Stimulated activated naive CD4-positive, alpha-beta T cell treated with Interleukin-2 at 50 U/mL for 16 hours (primary cell): ENCODE data around the gene PARP6.
A peak's percentile ranks its signal among the peaks of the same experiment; 100 is the strongest.

Experiments
- DNase-seq: peaks from one replicate; lab custom pipeline; 2025; lab: John Stamatoyannopoulos, UW

The PARP6 gene

GRCh38 chr15:72231066-72231832 lies 41.1 kb downstream of the PARP6 start, which contains the start of gene PKM:
PKM (minus strand) TSS chr15:72231190; CDS start chr15:72219097, 12,093 bp downstream.
- peak; percentile 95 for DNase-seq

GRCh38 chr15:72230197-72231065 lies 41.9 kb downstream of the PARP6 start:
- peak; percentile 83 for DNase-seq

GRCh38 chr15:72229947-72230196 lies 42.5 kb downstream of the PARP6 start:
- DNase-seq = no peak

DNA sequence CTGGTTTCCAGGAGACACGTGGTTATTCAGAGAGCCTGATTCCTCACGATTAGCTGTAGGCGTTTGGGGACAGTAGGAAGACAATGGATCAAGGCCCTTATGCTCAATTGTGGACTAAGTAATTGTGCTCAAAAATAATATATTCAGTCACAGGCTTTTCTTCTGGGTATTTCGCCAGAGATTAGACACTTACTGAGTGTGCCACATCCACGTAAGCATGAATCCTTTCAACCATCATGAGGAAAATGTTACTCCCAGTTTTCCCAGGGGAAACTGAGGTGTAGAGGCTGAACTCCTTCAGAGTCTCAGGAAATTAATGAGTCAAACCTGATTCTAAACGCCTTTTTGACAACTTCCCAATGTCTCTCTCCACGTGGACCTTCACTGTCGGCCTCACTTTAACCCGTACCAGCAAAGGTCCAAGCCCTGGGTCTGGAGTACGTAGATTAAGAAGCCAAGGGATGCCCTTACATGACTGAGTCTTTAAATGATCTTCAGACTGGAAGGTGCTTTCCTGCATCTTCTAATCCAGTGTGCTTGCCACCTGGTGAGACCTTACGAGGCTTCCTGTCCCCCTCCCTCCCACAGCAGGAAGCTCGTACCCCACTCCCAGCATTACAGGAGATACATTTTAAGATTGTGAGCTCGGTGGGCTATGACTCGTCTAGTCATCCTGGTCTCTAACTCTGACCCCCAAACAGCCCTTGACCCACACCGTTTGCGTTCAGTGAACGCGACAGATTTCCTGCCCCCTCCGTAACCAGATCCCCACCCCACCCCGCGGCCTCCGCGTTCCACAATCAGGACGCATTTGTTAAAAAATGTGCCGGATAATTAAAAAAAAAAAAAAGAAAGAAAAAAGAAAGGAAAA lies 43.0 kb downstream of the PARP6 start:
- DNase-seq = peak; percentile 43

DNA sequence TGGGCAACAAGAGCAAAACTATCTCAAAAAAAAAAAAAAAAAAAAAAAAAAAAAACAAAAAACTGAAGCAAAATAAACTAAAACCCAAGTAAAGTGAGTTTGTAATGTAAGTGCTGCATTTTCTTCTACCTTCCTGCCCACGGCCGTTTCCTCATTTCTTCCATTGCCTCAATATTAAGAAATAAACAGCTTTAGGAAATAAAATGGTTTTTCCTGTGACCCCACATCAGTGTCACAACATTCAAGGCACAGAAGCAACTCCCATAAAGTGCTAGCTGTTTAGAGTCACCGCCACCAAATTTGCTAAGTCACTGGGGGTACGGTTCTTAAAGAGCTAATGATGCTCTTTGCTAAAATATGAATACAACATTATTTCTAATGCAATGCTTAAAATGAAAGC lies 44.6 kb downstream of the PARP6 start:
- DNase-seq = no peak

GRCh38 chr15:72227192-72227586 lies 45.2 kb downstream of the PARP6 start:
- peak; percentile 15 for DNase-seq

DNA sequence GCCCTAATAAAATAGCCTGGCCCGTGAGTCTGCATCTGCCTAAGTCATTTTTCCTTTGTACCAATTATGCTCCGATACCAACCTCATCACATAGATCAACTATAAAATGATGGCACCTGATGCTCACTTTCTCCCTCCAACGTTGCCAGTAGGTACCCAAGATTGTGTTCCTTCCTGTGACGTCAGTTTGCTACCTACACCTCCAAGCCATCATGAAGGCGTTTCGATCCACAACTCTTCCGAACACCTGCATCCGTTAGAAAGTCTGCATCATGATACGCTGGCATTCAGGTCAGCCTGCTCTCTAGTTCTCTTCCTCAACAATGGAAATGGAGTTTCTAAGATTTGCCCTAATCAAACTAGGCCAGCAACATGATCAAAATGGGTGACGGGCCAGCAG lies 49.1 kb downstream of the PARP6 start:
- DNase-seq = no peak

DNA sequence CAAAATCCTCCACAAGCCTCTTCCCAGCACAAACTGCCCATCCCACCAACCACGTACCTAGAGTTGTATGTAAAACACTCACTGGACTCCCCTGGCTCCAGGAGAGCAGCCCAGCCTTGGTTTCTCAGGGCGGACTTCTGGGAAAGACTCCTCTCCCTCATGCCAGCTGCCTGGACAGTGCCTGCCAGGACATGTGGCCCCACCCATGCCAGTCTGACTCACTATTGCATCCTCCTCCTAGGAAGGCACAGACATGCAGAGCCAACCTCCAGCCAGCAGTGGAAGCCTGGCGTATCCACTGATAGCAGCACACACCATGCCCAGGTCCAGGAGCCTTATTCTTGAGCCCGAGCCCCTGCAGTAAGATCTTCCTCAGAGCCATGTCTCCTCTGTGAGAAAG lies 50.0 kb downstream of the PARP6 start:
- DNase-seq = no peak

DNA sequence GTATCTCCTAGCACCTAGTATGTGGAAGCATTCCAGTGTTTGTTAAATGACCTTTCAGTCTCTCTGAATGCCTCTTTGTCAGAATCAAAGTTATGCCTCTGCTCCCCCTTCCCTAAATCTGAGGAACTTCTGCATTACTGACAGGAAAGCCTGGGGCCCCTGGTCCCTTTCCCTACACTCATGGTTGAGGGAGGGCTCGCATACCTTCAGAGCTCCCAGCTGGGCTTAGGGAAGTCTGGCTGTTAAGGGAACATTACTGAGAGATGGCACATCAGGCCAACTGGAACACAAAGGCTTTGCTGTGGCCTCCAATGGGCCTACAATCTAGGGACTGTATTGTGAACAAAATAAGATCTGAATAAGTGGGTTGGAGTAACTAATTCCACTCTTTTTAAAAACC lies 51.7 kb downstream of the PARP6 start:
- no peak for DNase-seq

DNA sequence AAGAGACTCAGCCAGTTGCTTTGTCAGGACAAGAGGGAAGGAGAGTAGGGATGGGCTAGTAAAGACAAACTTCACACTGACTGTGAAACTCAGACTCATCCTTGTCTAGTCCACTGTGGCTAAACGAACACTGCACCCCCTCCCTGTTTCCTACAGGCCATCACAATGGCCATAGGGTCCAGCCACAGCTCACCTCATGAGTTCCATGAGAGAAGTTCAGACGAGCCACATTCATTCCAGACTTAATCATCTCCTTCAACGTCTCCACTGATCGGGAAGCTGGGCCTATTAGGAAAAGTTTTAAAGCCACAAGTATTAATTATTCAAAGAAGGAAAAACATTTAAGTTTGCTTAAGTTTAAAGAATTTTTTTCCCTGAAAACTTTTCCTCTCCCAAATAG lies 55.1 kb downstream of the PARP6 start:
- no peak for DNase-seq

GRCh38 chr15:72216079-72216478 lies 56.3 kb downstream of the PARP6 start:
- no peak for DNase-seq

DNA sequence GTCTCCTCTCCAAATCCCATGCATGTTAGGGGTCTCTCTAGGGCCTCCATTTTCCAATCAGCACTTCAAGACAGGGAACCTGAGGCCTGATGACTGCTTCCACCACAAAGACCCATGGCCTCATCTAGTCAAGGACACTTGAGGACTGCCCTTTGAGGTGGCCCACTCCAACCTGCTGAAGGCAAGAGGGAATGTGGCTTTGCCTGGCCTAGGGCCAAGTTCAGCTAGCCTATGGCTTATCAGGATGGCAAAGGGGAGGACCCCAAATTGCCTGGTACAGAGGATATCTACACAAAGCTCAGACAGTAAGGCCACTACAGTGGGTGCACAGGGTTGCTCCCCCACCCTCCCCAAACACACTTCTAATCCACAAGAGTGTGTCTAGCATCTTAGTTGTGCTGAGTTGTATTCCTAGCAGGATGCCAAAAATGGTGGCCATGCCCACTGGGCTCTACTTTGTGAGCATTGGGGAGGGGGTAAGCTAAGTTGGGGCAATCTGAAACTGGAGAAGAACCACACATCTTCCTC lies 64.7 kb downstream of the PARP6 start:
- no peak for DNase-seq

DNA sequence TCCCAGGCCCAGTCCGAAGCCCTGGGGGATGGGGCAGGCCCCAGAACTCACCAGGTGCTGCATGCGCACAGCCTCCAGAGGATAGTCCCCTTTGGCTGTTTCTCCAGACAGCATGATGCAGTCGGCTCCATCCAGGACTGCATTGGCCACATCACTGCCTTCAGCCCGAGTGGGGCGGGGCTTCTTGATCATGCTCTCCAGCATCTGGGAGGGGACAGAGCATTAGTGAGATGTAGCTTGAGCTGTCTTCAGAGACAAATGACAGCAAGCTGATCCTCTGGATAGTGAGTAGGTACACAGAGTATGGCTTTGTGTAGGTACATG lies 65.7 kb downstream of the PARP6 start:
- DNase-seq = no peak

- DNase-seq = no peak
Observed at GRCh38 chr15:72205896-72206676, 66.3 kb downstream of the PARP6 start.

- DNase-seq = no peak
Observed at GRCh38 chr15:72205273-72205672, 67.1 kb downstream of the PARP6 start.

- no peak for DNase-seq
Observed at GRCh38 chr15:72203507-72203837, 68.9 kb downstream of the PARP6 start.

- no peak for DNase-seq
Observed at GRCh38 chr15:72202801-72203506, 69.4 kb downstream of the PARP6 start.

DNA sequence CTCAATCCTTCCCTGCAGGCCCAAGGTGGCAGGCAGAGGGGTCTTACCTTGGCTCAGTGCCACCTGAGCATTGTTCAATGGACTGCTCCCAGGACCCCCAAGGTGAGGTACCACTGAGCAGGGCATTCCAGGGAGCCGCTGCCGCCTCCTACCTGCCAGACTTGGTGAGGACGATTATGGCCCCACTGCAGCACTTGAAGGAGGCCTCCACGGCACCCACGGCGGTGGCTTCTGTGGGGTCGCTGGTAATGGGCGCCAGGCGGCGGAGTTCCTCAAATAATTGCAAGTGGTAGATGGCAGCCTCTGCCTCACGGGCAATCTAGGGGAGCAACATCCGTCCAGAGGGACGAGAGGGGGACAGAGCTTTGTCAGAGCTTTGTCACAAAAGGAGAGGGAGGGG lies 70.1 kb downstream of the PARP6 start:
- no peak for DNase-seq

GRCh38 chr15:72201391-72201921 lies 70.9 kb downstream of the PARP6 start:
- no peak for DNase-seq

DNA sequence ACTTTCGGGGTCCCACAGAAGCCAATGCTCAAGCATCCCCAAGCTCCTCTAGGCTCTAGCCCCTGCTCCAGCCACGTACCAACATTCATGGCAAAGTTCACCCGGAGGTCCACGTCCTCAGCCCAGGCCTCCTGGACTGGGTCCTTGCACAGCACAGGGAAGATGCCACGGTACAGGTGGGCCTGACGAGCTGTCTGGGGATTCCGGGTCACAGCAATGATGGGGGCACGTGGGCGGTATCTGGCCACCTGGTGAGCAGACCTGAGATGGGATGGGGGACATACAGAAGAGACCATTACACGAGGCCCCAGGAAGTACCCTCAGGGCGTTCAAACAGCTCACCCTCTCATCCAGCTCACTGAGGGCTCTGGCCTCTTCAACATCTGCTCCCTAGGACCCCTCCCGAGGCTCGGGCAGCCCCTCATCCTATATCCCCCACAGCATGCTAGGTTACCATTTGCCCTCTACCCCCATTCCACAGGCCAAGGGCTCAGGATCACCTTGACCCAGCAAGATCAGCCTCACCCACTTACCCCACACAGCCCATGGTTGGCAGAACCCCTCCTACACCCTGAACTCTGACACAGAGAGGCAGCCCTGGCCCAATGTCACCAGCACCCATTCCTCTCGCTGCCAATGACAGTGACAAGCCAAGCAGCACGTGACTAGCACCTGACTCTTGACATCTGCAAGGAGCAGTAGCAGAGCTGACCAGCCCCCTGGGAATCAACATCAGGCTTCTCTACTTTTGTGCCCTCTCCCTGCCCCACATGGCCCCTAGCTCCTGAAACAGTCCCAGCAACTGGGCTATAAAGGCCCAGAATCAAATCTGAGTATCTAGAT lies 71.7 kb downstream of the PARP6 start:
- no peak for DNase-seq
